ENCODE measurements around the gene CBX5. TPM values are rescaled to one million over a fixed set of nuclear protein-coding genes. Genes with fewer than 3 reads are reported as not detected.

CBX5 gene
- total RNA-seq, 1 donor from 2014 or later, result 44.1 TPM

DNA sequence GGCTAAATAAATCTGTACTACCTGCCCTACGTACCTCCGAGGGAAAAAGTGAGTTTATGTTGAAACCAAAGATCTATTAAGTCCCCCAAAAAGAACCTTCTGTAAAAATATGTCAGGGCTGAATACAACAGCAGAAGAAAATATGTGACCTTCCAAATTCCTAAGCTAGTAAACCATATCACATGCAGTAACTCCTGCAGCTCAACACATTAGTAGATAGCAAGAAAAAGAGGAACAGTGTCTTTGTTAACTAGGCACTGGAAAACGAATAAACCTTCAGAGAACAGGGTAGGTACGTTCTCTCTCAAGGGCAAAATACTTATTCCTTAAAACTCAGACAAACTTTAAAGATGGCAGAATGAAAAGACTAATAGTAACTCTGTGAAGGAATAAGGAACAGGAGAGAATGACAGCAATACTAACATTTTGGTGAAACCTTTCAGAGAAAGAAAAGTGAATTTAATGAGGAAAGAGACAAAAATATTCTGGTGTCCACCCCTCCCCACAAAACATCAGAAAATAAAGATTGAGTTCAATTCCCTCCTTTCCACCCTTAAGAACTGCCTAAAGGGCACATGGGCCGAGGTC lies 18.0 kb downstream of the CBX5 start:
- peaks cover 7% of the 10 kb centered on the region for H3K36me3 ChIP-seq
- peaks cover 57% of the 10 kb centered on the region for H3K4me1 ChIP-seq
- H3K4me3 ChIP-seq, result no peak overlapping the region
- peak overlapping the region; percentile 53 for H3K27ac ChIP-seq (replicated peaks)
- intact Hi-C loops (cut with micrococcal nuclease), result no loop called here
- H3K27me3 ChIP-seq (ENCODE audit: low read depth), result no peaks in the 10 kb centered on the region
- no peaks in the 10 kb centered on the region for H3K9me3 ChIP-seq (replicated peaks)
- DNase-seq, result no peak
- TF ChIP-seq CTCF (IDR thresholded peaks at IDR 0.05; ENCODE audit: borderline replicate concordance), result no peak

DNA sequence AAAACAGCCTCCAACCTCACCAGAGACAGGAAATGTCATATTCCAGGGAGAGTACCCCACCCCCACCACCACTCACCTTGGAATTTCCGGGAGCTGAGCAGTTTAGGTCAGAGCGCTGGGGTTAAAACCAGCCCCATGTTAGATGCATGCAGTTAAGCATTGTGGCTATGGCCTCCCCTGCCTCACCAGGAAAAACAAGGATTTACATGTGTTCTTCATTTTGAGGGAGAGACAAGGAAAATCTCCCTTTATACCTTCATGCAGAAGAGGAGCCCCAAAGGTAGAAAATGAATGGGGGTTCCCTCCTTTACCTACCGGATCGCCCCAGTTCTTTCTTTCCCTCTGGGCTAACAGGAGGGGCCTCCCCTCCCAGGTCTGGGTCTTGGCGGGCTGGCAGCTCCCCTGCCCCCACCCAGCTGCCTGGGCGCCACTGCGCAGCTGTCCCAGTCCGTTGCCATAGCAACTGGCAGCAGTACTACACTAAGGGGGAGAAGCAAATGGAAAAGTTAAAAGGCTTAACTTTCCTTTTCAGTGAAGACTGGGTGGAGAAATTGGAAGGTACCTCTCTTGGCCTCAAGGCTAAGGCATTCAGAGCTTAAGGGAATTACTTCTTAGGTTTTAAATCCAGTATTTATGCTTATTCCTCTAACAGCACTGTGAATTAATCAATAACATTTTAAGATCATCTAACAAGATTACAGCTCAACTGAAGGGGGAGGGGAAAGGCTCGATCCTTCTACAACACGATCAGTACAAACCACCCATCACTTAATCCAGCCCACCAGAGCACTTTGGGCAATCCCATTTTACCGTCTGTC lies 20.5 kb downstream of the CBX5 start:
- H3K4me1 ChIP-seq, result peaks cover 60% of the 10 kb centered on the region
- no peak for TF ChIP-seq CTCF (IDR thresholded peaks at IDR 0.05; ENCODE audit: borderline replicate concordance)
- H3K9me3 ChIP-seq (replicated peaks), result no peaks in the 10 kb centered on the region
- peak overlapping the region; percentile 66 for H3K4me3 ChIP-seq
- peak overlapping the region; percentile 83 for H3K27ac ChIP-seq (replicated peaks)
- intact Hi-C loops (cut with micrococcal nuclease), result loop anchor here (10.0 kb wide), 1 partner anchor 105 kb away; the partner anchor contains the start of gene GPR84
- H3K36me3 ChIP-seq, result peaks cover 31% of the 10 kb centered on the region
- no peaks in the 10 kb centered on the region for H3K27me3 ChIP-seq (ENCODE audit: low read depth)
- DNase-seq, result peak; percentile 60

GRCh38 chr12:54258201-54258681 lies 21.7 kb downstream of the CBX5 start:
- intact Hi-C loops (cut with micrococcal nuclease), result loop anchor here (10.0 kb wide), 1 partner anchor 107 kb away; the partner anchor contains the start of gene GPR84
- H3K36me3 ChIP-seq, result peaks cover 37% of the 10 kb centered on the region
- no peak for TF ChIP-seq CTCF (IDR thresholded peaks at IDR 0.05; ENCODE audit: borderline replicate concordance)
- no peaks in the 10 kb centered on the region for H3K27me3 ChIP-seq (ENCODE audit: low read depth)
- H3K9me3 ChIP-seq (replicated peaks), result no peaks in the 10 kb centered on the region
- no peak for DNase-seq
- peak overlapping the region; percentile 83 for H3K27ac ChIP-seq (replicated peaks)
- H3K4me1 ChIP-seq, result peaks cover 60% of the 10 kb centered on the region
- peak overlapping the region; percentile 66 for H3K4me3 ChIP-seq

DNA sequence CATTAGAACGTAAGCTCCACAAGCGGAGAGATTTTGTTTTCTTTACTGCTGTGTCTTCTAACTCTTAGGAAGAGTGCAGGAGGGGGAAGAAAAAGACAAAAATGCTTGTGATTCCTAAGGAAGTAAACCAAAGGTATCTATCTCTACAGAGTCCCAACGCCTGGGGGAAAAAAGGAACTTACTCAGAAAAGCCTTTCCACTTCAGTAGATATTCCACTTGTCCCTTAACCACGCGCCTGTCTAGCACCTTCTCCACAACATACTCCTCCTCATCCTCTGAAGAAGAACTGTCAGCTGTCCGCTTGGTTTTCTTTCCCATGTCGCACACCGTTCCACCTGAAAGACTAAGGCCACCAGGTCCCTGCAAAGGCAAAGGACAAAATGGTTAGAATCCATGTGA lies 22.6 kb downstream of the CBX5 start:
- no peak overlapping the region for H3K4me3 ChIP-seq

More for the DNA sequence above, 22.6 kb downstream of the CBX5 start:
- Histone ChIP-seq H3K27me3 (ENCODE audit: low read depth) (no peaks in the 10 kb centered on the region), H3K4me1 (peaks cover 53% of the 10 kb centered on the region), H3K27ac (replicated peaks) (peak overlapping the region; percentile 83), H3K36me3 (peaks cover 39% of the 10 kb centered on the region), H3K9me3 (replicated peaks) (no peaks in the 10 kb centered on the region)
- TF ChIP-seq CTCF (IDR thresholded peaks at IDR 0.05; ENCODE audit: borderline replicate concordance), result no peak
- intact Hi-C loops (cut with micrococcal nuclease), result loop anchor here (10.0 kb wide), 1 partner anchor 107 kb away; the partner anchor contains the start of gene GPR84
- DNase-seq, result no peak

Measured in left ventricle myocardium inferior (tissue), 1 donor.